Glomerular visceral epithelial cell (primary cell): ENCODE results near the gene GABRG3.

Experiments used
- DNase-seq: peaks from one replicate; pipeline ENCODE4 v3.0.0-alpha.2; 2016; ENCODE audit errors: extremely low spot score

Gene GABRG3

DNA sequence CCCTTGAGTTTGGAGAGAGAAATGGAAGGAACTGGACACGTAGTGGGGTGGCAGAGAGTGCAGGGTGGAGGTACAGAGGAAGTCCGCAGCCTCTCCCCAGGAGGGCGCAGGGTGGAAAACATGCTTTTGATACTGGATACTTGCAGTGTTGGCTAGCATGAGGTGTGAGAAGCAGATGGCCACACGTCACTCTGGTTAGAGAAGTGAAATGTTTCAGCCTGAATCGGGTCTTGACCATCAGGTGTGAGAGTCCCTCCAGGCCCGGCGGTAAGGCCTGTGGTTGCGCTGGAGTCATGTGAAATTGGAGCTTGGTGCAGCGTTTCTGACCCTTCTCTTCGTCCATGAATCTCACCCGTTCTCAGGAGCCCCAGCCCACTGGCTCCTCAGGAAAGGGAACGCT lies 93.1 kb downstream of the GABRG3 start:
- DNase-seq = no peak

DNA sequence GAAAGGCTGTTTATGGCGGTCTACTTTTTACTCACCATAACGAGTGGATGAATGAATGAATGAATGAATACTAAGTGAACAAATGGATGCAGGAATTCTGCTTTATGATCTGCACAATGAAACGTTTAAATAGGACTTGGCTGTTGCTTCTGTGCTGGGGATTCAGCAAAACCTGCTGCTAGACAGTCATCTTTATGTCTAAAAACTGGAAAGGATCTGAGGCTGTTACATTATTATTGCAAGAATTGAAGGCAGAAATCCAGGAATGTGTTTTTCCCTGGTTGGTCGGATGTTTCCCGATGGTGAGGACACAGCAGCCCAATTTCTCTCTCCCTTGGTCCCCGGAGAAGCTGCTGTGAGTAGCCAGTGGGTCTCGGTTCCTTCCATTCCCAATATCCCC lies 94.2 kb downstream of the GABRG3 start:
- DNase-seq = no peak

DNA sequence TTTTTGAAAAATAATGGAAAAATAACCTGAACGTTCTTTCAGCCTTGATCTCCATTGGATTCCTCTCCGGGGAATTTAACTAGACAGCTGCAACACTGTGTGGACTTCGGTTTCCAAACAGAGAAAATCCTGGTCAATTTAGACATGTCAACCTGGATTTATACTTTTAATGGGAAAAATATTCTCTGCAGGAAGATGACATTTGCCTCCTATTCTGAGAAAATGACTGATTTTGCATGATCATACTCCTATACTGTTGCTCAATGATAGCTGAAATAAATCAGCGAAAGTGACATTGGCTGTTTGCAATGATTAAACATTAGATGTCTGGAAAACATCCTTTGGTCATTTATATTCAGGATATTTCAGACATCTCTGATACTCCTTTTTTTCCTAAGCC lies 94.8 kb downstream of the GABRG3 start:
- DNase-seq = no peak

DNA sequence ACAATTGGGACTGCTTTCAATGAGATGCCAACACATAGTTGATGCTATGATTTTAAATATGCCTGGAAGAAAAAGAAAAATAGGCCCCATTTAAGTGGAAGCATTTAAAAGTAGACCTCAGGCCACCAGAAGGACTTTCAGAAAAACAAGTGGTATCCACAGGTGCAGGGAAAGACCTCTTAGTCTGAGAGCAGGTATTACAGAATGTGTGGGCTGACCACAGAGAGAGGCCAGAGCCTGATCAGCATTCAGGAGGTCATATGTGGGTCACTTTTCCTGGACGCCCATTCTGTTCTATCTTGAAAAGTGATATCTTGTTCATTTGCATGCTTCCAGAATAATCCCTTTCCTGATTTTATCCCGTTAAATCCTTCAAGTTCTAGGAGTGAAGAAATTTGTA lies 95.5 kb downstream of the GABRG3 start:
- DNase-seq = no peak

DNA sequence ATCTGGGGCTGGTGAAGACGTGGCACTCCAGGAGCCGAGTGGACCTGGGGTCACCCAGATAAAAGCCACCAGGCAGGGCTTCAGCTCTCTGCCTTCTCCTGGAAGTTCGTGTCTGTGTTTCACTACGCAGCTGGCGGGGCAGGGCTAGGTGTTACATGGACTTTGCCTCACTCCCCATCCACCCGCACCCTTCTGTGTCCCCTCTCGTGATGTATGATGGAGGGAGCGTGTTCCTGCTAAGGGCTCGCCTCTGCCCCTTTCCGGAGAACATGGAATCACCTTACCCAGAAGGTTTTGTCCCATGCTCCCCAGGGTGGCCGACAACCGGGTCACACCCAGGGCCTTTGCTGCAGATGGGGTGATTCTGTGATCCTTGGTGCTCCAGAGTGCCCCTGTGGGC lies 96.2 kb downstream of the GABRG3 start:
- no peak for DNase-seq

DNA sequence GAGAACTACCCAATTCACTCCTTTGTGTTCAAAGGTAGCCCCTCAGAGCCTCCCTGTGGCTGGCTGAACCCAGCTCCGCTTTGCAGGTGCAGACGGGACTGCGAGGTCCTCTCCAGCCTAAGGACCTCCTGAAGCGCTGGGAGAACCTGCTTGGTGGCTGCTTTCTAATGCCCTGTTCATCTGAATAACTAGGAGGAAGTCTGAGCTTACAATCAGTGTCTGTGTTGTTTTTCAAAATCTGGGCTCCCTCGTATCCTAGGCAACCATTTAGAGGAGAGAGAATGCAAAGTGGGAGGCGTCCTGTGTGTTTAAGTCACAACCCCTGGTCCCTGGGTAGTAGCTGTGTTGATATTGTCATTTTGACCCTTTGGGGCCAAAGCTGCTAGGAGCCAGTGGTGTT lies 99.9 kb downstream of the GABRG3 start:
- no peak for DNase-seq

DNA sequence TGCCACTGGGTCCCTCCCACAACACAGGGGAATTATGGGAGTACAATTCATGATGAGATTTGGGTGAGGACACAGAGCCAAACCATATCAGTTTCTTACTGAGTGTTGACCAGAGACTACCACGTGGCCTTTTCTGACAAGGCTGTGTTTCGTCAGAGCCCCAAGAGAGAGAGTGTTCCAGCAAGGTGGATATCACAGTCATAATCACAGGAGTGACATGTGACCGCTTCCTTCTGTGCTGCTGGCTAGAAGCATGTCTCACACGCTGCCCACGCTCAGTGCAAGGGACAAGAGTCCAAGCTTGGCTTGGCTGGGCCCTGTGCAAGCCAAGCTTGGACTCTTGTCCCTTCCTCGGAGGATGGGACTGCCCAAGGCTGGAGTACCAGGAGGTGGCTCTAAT lies 103.2 kb downstream of the GABRG3 start:
- DNase-seq = no peak

DNA sequence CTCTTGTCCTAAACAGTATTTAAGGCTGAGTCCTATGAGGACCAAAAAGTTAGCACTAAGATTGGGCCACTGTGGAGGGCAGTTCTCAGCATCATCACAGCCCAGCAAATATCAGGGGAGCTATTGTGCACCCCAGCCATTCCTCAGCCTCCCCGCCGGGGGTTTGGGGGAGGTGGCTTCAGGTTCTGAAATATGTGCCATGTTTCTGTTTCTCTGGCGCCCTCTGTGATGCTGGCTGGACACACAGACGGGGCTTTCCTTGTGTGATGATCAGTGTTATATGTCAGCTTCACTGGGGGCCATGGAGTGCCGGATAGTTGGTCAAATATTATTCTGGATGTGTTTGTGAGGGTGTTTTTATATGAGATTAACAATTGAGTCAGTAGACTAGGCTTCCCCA lies 106.8 kb downstream of the GABRG3 start:
- DNase-seq = no peak

DNA sequence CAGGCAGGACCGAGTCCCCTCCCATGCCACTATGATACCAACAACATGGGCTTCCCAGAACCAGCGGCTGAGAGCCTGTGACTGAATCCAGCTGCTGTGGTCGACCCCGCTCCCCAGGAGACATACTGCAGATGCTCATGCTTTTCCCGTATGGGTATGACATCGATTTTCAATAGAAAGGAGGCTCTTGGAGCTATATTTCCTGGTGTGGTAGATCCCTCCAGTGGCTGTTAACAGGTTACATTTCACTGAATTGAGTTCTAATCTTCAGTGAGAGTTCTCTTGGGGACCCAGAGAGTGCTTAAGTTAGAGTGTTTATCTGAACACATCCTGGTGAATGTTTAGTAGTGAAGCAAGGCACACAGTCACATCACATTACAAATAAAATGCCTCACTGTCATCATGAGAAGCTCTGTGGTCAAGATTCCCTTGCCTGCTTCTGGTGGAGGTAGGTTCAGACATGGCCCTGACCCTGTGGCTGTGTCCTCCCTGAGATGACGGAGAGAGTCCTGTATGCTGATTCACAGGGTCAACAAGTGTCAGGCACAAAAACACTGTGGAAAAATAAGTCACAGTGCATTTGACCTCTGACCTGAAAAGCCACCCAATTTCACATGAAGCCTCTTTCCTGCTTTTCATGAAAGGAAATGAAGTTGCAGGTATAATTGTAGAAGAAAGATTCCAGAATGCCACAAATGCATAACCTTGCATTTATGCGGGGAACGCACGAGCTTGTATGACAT lies 110.9 kb downstream of the GABRG3 start:
- no peak for DNase-seq

DNA sequence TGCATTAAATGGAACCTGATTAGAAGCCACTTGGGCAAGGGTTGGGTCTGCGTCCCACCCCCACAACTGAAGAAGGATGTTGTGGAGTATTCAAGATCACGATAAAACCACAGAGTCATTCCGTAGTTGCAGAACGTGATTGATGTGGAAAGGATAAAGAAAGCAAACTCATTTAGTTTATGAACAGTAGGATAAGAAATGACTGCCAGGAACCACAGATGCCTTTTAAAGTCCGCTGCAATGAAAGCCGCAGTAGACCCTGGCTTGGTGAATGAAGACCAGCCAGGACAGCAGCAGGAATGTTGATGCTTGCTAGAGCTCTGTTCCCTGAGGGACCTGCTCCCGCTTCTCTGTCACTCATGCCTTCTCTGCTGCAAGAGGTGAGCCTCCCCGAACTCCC lies 111.5 kb downstream of the GABRG3 start:
- DNase-seq = no peak

DNA sequence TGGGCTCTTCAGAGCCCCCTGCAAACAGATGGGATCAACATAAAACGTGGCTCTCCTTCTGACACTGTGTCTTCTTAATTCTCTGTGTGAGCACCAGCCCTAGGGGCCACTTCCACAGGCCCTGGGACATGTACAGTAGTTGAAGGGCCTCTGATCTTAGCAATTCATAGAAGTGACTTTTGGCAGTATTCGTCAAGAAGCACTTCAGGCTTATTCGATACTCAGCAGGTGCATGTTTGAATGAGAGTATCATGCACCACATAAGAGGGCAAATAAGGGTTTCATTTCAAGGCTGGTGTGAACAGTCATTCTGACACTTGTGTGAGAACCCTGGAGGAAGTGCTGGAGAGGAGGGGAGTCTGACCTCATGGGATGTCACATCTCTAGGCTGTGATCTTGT lies 113.9 kb downstream of the GABRG3 start:
- DNase-seq = no peak

DNA sequence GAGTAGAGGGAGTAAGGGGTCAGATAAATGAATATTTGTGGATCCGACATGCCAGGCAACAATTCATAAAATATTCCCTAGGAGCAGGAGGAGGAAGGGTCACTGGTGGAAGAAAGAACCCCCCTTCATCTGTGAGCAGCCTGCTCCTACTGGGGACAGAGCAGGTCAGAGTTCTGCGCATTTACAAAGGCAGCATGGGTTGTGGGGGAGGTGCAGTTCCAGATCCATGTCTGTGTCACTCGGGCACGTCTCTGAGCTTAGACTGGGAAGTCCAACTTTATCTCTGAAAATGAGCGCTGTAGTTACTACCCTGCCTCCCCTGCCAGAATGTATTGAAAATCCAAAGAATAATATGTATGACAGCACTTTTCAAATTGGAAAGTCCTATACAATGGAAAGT lies 115.2 kb downstream of the GABRG3 start:
- DNase-seq = no peak

DNA sequence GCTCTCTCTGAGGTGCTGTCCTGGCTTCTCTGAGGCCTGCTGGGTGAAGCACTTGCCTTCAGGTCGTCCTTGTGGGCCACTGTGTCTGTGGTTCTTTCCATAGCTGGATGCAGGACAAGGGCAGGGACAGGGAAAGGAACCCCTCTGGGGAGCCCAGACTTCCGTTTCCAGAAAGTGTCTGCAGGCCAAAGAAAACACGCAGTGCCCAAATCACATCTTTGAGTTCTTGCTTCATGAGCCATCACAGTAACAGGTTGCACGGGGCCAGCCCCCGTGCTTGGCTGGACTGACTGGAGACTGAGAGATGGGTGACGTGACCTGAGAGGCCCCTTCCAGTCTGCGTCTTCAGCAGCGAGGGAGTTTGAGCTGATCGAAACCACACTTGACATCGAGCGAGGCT lies 115.8 kb downstream of the GABRG3 start:
- no peak for DNase-seq

DNA sequence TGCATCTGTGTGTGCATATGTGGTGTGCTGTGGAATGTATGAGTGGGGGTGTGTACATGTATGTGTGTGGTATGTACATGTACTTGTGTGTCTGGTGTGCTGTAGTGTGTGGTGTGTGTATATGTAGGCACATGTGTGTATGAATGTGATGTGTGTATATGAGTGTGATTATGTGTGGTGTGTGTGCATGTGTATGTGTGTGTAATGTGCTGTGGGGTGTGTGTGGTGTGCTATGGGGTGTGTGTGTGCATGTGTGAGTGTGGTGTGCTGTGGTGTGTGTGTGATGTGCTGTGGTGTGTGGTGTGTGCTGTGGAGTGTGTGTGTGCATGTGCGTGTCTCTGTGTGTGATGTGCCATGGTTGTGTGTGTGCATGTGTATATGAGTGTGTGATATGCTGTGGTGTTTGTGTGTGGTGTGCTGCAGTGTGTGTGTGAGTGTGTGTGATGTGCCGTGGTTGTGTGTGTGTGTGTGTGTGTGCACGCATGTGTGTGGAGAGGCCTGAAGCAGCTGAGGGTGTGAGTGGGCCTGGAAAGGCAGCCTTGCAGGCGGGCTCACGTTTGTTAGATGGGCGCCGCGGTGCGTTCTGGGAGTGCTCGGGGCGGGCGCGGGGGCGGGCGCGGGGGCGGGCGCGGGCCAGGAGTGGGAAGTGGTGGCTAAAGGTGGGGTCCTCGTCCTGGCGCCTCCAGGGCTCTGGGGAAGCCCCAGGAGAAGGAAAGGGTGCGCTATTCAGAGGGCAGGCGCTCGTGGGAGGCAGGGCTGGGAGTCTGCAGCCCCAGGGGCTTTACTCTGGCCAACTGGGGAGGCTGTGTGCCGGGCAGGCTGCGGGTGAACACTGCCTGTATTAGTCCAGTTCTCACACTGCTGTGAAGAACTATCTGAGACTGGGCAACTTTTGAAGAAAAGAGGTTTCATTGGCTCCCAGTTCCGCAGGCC lies 116.9 kb downstream of the GABRG3 start:
- no peak for DNase-seq

DNA sequence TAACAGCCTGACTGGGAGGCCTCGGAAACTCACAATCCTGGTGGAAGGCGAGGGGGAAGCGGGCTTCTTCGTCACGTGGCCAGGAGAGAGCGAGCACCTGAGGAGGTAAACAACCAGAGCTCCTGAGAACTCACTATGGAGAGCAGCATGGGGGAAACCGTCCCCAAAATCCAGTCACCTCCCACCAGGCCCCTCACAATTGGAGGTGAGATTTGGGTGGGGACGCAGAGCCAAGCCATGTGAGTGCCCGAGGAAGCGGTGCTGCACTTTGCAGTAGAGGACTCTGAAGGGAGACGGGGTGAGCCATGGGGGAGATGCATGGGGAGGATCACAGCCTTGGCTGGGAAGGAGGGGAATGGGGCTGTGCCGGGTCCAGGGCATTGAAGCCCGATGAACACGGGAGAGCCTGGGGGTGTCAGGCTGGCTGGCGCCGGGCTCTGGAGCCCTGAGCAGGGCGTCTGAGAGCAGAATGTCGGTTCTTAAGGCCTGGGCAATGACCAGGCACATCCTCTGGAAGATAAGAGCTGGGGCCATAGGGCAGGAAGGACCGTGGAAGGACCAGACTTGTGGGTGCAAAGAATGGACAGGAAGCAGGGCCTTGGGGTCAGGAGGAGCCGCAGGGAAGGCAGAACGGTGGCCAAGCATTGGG lies 117.7 kb downstream of the GABRG3 start:
- DNase-seq = no peak

DNA sequence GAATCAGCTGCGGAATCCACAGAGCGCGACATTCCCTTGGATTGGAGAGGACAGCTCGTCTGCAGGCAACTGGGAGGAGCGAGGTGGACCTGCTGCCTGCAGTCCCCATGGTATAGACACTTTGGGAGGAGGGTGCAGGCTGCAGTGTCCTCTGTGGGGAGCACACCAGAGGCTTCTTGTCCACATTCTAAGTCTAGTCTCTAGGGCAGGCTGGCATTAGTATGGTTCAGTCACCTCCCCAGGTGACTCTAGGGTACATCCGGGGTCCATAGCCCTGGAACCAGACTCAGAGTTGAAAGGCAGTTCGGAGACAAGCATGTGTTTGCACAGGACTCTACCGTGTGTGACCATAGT lies 118.2 kb downstream of the GABRG3 start:
- no peak for DNase-seq

DNA sequence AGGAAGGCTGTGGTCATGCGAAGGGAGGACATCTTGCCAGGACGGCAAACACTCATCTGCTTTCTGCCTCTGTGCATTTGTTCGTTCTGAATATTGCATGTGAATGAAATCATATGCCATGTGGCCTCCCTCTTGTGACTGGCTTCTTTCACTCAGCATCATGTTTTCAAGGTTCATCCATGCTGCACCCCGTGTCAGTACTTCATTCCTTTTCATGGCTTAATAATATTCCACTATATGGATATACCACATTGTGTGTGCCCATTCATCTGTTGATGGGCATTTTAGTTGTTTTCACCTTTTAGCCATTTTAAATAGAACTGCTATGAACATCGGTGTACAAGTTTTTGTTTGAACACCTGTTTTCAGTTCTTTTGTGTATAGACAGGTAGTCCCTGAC lies 118.7 kb downstream of the GABRG3 start:
- no peak for DNase-seq

DNA sequence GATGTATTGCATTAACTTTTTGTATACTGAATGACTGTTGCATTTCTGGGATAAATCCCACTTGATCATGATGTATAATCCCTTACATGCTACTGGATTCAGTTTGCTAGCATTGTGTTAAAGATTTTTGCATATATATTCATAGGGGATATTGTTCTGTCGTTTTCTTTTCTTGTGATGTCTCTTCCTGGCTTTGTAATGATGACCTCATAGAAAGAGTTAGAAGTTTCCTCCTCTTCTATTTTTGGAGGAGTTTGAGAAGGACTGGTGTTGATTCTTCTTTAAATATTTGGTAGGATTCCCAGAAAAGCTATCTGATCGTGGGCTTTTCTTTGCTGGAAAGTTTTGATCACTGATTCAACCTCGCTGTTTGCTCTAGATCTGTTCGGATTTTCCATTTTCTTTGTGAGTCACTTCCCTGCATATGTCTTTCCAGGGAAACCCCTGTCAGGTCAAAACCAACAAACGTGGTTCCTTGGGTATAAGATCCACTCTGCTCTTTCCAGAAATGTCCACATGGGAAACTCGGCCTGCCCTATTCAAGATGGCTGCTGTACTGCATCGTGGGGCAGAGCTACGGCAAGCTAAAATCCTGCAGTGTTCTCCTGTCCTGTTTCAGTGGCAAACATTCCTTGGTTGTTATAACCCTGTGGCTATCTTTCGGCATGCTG lies 120.4 kb downstream of the GABRG3 start:
- no peak for DNase-seq

DNA sequence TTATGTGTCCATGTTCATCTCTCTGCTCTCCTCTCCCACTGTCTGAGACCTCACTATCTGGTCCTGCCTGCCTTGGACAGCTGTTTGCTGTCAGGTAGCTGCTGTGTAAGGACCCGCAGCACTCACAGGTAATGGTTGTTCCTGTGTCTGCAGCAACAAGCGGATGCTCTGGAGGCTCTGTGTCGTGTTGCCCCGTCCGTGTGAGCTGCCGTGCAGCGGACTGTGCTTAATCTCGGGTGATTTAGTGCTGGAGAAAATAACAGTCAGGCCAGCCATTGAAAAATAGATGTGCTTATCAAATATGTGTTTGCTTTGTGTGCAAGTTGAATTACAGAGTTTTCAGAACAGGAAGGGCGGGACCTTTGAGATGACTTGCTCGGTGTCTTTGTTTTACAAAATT lies 121.4 kb downstream of the GABRG3 start:
- DNase-seq = no peak

DNA sequence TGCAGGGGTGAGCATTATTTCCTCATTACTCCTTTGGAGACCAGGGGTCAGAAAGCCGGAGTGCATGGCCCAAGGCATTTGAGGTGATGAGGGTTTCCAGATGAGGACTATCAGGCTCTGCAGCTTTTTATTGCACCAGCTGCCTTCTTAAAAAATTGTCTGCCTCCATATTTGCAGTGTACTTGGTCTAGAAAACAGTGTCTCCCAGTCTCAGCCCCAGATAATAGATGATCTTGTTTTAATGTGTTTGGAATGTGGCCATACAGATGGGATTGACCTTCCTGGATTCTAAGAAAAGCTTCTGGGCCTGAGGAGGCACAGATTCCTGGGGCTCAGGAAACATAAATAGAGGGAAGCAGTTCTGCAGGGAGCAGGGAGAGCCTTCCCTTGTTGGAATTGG lies 123.3 kb downstream of the GABRG3 start:
- no peak for DNase-seq

DNA sequence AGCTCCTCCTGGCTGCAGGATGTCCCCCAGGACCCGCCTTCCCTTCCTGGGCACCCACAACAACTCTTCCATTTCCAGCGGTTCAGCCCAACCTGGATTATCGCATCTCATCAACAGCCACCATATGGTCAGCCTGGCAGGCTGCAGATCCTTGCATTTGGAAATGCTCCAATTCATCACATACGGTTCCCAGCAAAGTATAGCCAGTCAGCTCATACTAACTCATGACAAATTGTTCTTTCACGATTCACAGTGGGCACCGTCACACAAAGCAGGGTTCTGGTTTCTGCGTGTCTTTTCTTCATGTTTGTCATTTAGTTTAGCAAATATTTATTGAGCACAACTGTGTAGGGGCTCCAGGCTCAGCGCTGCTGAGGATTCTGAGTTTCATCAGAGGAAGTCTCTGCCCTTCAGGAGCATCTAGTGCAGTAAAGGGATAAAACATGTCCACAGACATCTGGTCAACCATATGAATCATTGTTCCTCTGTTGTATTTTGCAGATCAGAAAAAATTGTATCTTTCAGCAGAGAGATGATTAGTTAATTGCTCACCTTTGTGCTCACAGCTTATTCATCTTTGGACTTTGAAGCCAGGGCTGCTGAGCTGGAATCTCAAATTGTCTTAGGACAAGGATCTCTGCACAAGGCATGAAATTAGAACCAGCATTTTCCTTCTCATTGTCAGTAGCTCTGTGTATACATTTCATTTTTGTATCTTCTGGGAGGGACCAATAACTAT lies 125.1 kb downstream of the GABRG3 start:
- DNase-seq = no peak

DNA sequence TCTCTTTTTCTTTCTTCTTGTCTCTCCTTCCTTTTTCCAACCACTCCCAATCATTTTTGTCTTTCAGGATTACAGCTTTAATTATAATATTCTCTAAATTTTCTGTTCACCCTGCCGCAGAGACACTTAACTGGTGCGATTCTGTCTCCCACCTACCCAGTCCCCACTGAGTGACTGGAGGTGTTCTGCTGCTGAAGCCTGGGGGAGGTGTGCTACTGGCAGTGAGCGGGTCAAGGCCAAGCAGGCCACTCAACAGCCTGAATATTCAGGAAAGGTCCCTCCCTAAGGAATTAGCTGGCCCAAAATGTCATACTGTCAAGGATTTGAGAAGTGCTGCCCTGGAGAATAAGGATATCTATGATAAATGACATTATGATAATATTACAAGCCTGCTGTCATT lies 126.5 kb downstream of the GABRG3 start:
- no peak for DNase-seq
